Measurements from ENCODE around the gene SH2B2.
"Not testable (repeated sequence)": the region's sequence is repeated elsewhere in the genome, so short reads cannot be mapped to it uniquely, and the experiment has no call there.

DNA sequence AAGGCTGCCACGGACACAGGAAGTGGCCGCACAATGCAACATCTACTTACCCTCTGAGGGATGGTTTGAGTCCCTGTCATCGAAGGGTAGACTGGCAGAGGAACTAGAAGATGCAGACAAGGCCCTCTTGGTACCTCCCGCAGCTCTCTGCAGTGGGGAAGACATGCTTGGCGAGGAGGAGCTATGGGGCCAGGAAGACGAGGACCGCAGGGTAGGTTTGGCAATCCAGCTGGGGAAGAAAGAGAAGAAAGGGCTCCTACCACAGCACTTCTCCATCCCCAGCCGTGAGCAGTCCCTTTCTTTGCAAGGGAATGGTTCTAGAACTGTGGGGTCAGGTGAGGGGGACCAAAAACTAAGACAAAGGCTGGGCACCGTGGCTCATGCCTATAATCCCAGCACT, 42.7 kb downstream of the SH2B2 start:
- TF ChIP-seq, protein P1, sequence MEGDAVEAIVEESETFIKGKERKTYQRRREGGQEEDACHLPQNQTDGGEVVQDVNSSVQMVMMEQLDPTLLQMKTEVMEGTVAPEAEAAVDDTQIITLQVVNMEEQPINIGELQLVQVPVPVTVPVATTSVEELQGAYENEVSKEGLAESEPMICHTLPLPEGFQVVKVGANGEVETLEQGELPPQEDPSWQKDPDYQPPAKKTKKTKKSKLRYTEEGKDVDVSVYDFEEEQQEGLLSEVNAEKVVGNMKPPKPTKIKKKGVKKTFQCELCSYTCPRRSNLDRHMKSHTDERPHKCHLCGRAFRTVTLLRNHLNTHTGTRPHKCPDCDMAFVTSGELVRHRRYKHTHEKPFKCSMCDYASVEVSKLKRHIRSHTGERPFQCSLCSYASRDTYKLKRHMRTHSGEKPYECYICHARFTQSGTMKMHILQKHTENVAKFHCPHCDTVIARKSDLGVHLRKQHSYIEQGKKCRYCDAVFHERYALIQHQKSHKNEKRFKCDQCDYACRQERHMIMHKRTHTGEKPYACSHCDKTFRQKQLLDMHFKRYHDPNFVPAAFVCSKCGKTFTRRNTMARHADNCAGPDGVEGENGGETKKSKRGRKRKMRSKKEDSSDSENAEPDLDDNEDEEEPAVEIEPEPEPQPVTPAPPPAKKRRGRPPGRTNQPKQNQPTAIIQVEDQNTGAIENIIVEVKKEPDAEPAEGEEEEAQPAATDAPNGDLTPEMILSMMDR (conservative IDR thresholded peaks at IDR 0.05; ENCODE audit: low read depth, low read length): not testable (repeated sequence)
- not testable (repeated sequence) for TF ChIP-seq EZH2phosphoT487 (IDR thresholded peaks at IDR 0.05; ENCODE audit: borderline replicate concordance, low read length); EZH2 (IDR thresholded peaks at IDR 0.05; ENCODE audit: low read length, unreplicated experiment)

All from PC-3 (cell line).